Neural crest cell (in vitro differentiated cells): ENCODE measurements around the gene PUSL1. TPM values are rescaled to one million over a fixed set of nuclear protein-coding genes. Genes with fewer than 3 reads are reported as not detected.

ENCODE experiments used
- DNase-seq: peaks from one replicate; pipeline ENCODE4 v3.0.0; 2021; ENCODE audit warnings: low read depth, mixed read lengths, low spot score
- H3K27ac Mint-ChIP-seq: one replicate; pipeline ENCODE4 v1.8.0; 2021; ENCODE audit warnings: mild to moderate bottlenecking, mixed read lengths; ENCODE audit not compliant: unreplicated experiment
- H3K27me3 Mint-ChIP-seq: 2 replicates; pipeline ENCODE4 v1.8.0; 2021; ENCODE audit warnings: low read depth, mild to moderate bottlenecking, mixed read lengths
- H3K36me3 Mint-ChIP-seq: 2 replicates; pipeline ENCODE4 v1.8.0; 2021; ENCODE audit warnings: low read depth, mild to moderate bottlenecking, mixed read lengths
- H3K4me1 Mint-ChIP-seq: 2 replicates; pipeline ENCODE4 v1.8.0; 2021; ENCODE audit warnings: mixed read lengths
- H3K4me3 Mint-ChIP-seq: one replicate; pipeline ENCODE4 v1.8.0; 2021; ENCODE audit warnings: mild to moderate bottlenecking, mixed read lengths
- H3K9me3 Mint-ChIP-seq: 2 replicates; pipeline ENCODE4 v1.8.0; 2021; ENCODE audit warnings: mixed read lengths
- total RNA-seq: library from RNA; stranded (reverse); gene quantifications from 2 replicates; pipeline ENCODE4 v1.2.1, GENCODE V29; 2021
- TF ChIP-seq, protein P1 (sequence below): fragments of 200-600 bp; sonication (generic); conservative IDR thresholded peaks from 2 replicates; pipeline ENCODE4 v1.5.0; 2021; ENCODE audit warnings: antibody characterized with exemption, mild to moderate bottlenecking

Gene PUSL1
- total RNA-seq, 1 donor from 2014 or later = 27.9 TPM

DNA sequence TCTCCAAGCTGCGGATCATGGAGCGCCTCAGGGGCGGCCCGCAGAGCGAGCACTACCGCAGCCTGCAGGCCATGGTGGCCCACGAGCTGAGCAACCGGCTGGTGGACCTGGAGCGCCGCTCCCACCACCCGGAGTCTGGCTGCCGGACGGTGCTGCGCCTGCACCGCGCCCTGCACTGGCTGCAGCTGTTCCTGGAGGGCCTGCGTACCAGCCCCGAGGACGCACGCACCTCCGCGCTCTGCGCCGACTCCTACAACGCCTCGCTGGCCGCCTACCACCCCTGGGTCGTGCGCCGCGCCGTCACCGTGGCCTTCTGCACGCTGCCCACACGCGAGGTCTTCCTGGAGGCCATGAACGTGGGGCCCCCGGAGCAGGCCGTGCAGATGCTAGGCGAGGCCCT lies 18.9 kb downstream of the PUSL1 start:
- H3K27ac Mint-ChIP-seq = no peak overlapping the region
- H3K36me3 Mint-ChIP-seq = peaks cover 2% of the 10 kb centered on the region
- H3K4me3 Mint-ChIP-seq = no peak overlapping the region
- TF ChIP-seq, protein P1, sequence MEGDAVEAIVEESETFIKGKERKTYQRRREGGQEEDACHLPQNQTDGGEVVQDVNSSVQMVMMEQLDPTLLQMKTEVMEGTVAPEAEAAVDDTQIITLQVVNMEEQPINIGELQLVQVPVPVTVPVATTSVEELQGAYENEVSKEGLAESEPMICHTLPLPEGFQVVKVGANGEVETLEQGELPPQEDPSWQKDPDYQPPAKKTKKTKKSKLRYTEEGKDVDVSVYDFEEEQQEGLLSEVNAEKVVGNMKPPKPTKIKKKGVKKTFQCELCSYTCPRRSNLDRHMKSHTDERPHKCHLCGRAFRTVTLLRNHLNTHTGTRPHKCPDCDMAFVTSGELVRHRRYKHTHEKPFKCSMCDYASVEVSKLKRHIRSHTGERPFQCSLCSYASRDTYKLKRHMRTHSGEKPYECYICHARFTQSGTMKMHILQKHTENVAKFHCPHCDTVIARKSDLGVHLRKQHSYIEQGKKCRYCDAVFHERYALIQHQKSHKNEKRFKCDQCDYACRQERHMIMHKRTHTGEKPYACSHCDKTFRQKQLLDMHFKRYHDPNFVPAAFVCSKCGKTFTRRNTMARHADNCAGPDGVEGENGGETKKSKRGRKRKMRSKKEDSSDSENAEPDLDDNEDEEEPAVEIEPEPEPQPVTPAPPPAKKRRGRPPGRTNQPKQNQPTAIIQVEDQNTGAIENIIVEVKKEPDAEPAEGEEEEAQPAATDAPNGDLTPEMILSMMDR = no peak
- H3K4me1 Mint-ChIP-seq = peaks cover 12% of the 10 kb centered on the region
- no peaks in the 10 kb centered on the region for H3K27me3 Mint-ChIP-seq
- H3K9me3 Mint-ChIP-seq = no peaks in the 10 kb centered on the region
- no peak for DNase-seq

DNA sequence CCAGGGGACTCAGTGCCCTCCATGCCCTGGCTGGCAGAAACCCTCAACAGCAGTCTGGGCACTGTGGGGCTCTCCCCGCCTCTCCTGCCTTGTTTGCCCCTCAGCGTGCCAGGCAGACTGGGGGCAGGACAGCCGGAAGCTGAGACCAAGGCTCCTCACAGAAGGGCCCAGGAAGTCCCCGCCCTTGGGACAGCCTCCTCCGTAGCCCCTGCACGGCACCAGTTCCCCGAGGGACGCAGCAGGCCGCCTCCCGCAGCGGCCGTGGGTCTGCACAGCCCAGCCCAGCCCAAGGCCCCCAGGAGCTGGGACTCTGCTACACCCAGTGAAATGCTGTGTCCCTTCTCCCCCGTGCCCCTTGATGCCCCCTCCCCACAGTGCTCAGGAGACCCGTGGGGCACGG lies 19.9 kb downstream of the PUSL1 start:
- no peak for DNase-seq
- Mint-ChIP-seq H3K36me3 (peaks cover 2% of the 10 kb centered on the region), H3K27ac (no peak overlapping the region), H3K4me1 (peaks cover 11% of the 10 kb centered on the region), H3K4me3 (no peak overlapping the region), H3K9me3 (no peaks in the 10 kb centered on the region), H3K27me3 (no peaks in the 10 kb centered on the region)
- TF ChIP-seq, protein P1 = no peak

DNA sequence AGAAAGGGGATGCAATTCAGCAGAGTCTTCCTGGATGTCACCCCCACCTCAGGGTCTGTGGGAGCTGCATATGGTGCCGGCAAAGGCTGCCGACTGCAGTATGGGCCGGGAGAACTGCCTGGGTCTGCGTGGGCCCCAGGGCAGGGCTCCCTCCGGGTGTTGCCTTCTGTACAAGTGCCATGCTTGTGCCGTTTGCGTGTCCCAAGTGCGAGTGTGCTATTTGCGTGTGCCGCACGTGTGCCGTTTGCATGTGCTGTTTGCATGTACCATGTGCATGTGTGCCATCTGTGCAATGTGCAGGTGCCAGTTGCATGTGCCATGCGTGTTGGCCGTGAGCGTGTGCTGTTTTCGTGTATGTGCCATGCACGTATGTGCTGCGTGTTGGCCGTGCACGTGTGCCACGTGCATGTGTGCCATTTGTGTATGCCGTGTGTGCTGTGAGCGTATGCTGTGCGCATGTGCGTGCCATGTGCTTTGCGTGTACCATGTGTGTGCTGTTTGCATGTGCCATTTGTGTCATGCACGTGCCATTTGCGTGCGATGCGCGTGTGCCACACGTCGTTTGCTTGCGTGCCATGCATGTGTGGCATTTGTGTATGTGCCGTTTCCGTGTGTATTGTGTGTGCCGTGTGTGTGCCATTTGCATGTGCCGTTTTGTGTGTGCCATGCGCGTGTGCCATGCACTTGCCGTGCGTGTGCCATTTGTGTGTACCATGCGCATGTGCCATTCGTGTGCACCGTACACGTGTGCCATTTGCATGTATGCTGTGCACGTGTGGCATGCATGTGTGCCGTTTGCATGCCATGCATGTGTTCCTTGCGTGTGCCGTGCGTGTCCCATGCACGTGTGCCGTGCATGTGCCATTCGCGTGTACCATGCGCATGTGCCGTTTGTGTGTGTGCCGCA lies 21.2 kb downstream of the PUSL1 start:
- Mint-ChIP-seq H3K4me3 (peak overlapping the region; percentile 69), H3K27ac (no peak overlapping the region), H3K9me3 (no peaks in the 10 kb centered on the region), H3K4me1 (peaks cover 5% of the 10 kb centered on the region), H3K36me3 (peaks cover 2% of the 10 kb centered on the region), H3K27me3 (no peaks in the 10 kb centered on the region)
- no peak for DNase-seq
- TF ChIP-seq, protein P1 = no peak

DNA sequence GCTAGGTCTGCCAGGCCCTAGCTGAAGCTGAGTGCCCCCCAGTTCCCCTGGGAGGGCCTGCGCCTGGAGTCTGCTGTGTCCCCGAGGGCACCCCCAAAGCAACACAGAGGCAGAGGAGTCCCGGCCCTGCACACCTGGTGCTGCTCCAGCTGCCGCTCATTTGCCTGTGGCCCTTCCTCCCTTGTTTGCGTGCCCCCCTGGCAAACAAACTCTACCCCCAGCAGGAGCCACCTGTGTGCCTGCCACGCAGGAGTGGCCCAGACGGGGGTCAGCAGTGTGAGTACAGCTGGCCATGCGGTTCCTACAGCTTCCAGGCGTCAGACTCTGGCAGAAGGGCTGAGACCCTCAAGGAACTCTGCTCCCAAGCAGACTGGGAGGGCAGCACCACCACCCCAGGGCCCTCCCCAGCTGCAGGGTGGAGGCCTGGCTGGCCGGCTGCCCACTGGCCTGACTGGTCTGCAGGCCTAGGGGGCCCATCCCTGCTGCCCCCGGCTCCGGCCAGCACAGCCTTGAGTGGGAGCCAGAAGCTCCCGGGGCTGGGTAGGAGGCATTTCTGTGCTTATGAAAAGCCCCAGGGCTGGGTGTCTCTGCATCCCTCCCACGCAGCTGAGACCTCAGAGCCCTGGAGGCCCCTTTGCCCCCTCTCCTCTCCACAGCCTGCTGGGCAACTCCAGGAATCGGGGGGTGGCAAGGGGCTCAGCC lies 22.1 kb downstream of the PUSL1 start:
- H3K36me3 Mint-ChIP-seq = peaks cover 2% of the 10 kb centered on the region
- peaks cover 5% of the 10 kb centered on the region for H3K4me1 Mint-ChIP-seq
- no peaks in the 10 kb centered on the region for H3K9me3 Mint-ChIP-seq
- TF ChIP-seq, protein P1 = no peak
- H3K4me3 Mint-ChIP-seq = peak overlapping the region; percentile 72
- no peaks in the 10 kb centered on the region for H3K27me3 Mint-ChIP-seq
- DNase-seq = no peak
- peak overlapping the region; percentile 71 for H3K27ac Mint-ChIP-seq

DNA sequence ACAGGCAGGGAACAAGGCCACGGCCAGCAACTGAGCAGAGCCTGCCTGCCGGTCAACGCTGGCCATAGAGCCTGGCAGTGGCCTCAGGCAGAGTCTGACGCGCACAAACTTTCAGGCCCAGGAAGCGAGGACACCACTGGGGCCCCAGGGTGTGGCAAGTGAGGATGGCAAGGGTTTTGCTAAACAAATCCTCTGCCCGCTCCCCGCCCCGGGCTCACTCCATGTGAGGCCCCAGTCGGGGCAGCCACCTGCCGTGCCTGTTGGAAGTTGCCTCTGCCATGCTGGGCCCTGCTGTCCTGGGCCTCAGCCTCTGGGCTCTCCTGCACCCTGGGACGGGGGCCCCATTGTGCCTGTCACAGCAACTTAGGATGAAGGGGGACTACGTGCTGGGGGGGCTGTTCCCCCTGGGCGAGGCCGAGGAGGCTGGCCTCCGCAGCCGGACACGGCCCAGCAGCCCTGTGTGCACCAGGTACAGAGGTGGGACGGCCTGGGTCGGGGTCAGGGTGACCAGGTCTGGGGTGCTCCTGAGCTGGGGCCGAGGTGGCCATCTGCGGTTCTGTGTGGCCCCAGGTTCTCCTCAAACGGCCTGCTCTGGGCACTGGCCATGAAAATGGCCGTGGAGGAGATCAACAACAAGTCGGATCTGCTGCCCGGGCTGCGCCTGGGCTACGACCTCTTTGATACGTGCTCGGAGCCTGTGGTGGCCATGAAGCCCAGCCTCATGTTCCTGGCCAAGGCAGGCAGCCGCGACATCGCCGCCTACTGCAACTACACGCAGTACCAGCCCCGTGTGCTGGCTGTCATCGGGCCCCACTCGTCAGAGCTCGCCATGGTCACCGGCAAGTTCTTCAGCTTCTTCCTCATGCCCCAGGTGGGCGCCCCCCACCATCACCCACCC lies 22.9 kb downstream of the PUSL1 start, which contains the start of gene TAS1R3:
TAS1R3 (plus strand) TSS at position 213 of the 898 bp plus-strand sequence; CDS start at position 279, 66 bp downstream.
- DNase-seq = no peak
- peaks cover 2% of the 10 kb centered on the region for H3K36me3 Mint-ChIP-seq
- H3K27me3 Mint-ChIP-seq = no peaks in the 10 kb centered on the region
- peak within 1 kb of the TSS; percentile 72 for H3K4me3 Mint-ChIP-seq
- H3K4me1 Mint-ChIP-seq = peaks cover 5% of the 10 kb centered on the region
- H3K9me3 Mint-ChIP-seq = no peaks in the 10 kb centered on the region
- peak within 1 kb of the TSS; percentile 71 for H3K27ac Mint-ChIP-seq
- TF ChIP-seq, protein P1 = no peak
